Measurements from ENCODE around the gene TSHZ1.

The TSHZ1 gene

GRCh38 chr18:75204732-75205513, 5.7 kb upstream of the TSHZ1 start:
- CTCF ChIA-PET, result no interaction called here
- POLR2A ChIA-PET, result no interaction called here
- TF ChIP-seq ARNT (IDR thresholded peaks at IDR 0.05) (no peak), NFRKB (IDR thresholded peaks at IDR 0.05) (no peak), L3MBTL2 (conservative IDR thresholded peaks at IDR 0.05) (no peak), BHLHE40 (IDR thresholded peaks at IDR 0.05; ENCODE audit: borderline replicate concordance) (no peak), ELF4 (IDR thresholded peaks at IDR 0.05) (no peak), SP1 (IDR thresholded peaks at IDR 0.05) (no peak), HDGF (IDR thresholded peaks at IDR 0.05; ENCODE audit: borderline replicate concordance) (no peak), LEF1 (IDR thresholded peaks at IDR 0.05; ENCODE audit: borderline replicate concordance) (no peak), SUZ12 (IDR thresholded peaks at IDR 0.05) (no peak), TARDBP (IDR thresholded peaks at IDR 0.05) (no peak), ZNF384 (IDR thresholded peaks at IDR 0.05) (no peak), FOXK2 (IDR thresholded peaks at IDR 0.05) (no peak), CTBP1 (IDR thresholded peaks at IDR 0.05; ENCODE audit: borderline replicate concordance) (no peak), FOXA1 (IDR thresholded peaks at IDR 0.05) (no peak), FOXM1 (IDR thresholded peaks at IDR 0.05; ENCODE audit: borderline replicate concordance) (no peak)
- TF ChIP-seq, protein P1, sequence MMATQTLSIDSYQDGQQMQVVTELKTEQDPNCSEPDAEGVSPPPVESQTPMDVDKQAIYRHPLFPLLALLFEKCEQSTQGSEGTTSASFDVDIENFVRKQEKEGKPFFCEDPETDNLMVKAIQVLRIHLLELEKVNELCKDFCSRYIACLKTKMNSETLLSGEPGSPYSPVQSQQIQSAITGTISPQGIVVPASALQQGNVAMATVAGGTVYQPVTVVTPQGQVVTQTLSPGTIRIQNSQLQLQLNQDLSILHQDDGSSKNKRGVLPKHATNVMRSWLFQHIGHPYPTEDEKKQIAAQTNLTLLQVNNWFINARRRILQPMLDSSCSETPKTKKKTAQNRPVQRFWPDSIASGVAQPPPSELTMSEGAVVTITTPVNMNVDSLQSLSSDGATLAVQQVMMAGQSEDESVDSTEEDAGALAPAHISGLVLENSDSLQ (IDR thresholded peaks at IDR 0.05), result no peak
- DNase-seq (ENCODE audit: extremely low spot score), result no peak

DNA sequence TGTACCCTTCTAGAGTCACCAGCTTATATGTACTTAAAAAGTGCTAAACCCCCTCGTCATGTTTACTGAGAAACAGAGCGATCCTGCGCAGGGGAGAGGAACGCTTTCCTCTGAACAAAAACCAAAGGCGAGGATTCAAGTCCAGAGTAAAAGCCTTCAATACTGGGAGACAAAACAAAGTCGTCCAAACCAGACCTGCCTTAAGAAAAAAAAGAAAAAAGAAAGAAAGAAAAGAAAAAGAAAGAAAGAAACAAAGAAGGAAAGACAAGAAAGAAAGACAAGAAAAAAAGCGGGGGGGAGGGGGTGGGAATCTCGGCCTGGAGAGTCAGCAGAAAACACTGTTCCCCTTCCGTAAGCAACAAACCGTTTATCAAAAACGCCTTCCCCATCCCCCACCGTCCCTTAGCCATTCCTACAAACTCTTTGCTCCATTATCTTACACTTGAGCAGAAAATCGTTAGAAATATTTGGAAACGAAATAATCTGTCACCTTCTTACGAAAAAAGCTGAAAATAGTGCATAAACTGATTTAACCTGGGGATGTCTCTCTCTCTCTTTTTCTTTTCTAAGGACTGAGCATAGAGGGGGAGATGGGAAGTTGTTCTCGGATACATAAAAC, 5.0 kb upstream of the TSHZ1 start:
- no peak for TF ChIP-seq SP1 (IDR thresholded peaks at IDR 0.05)
- TF ChIP-seq CTBP1 (IDR thresholded peaks at IDR 0.05; ENCODE audit: borderline replicate concordance), result no peak
- no peak for TF ChIP-seq TARDBP (IDR thresholded peaks at IDR 0.05)
- no peak for TF ChIP-seq LEF1 (IDR thresholded peaks at IDR 0.05; ENCODE audit: borderline replicate concordance)
- no peak for TF ChIP-seq HDGF (IDR thresholded peaks at IDR 0.05; ENCODE audit: borderline replicate concordance)
- no peak for TF ChIP-seq NFRKB (IDR thresholded peaks at IDR 0.05)
- TF ChIP-seq FOXK2 (IDR thresholded peaks at IDR 0.05), result no peak
- TF ChIP-seq ZNF384 (IDR thresholded peaks at IDR 0.05), result no peak
- TF ChIP-seq SUZ12 (IDR thresholded peaks at IDR 0.05), result no peak
- ChIA-PET CTCF (no interaction called here), POLR2A (no interaction called here)
- no peak for DNase-seq (ENCODE audit: extremely low spot score)

DNA sequence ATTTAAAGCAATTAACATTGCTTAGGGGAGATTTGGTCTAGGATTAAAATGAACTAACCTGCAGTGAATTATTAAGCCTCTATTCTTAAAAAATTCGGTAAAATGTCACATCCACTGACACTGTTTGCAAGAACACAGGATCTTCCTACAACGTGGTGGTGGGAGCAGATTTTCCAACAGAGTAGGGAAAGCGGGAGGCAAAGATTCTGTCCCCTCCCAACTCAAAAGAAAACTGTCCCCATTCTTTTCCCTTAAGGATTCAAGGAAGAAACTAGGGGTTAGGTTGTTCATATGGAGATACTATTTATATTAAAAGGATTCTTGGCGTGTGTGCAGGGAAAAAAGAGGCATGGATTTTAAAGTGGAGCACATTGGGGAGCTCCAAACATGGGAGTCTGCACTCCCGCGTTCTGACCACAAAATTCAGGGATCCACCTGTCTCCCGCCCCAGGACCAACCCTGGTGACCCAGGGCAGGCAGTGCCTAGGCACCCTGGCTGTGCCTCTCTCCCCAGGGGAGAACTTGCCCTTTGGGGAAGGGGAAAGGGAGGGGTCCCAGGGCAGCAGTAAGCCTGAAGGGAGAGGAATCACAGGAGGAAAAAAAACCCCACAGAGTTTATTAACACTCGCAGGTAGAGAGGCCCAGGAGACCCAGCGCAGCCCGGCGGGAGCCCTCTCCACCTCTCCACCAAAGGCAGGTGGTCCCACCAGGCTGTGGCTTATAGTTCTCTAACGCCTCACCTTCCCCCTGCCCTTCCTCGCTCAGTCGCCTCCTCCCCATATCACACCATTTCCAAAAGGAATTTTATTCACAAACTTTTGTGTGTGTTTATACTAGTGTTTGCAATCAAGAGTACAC, 3.9 kb upstream of the TSHZ1 start:
- POLR2A ChIA-PET, result interaction anchor here (1.0 kb wide), 1 partner anchor 15 kb away, joined by 3 read pairs; no protein-coding TSS in a partner anchor
- no peak for DNase-seq (ENCODE audit: extremely low spot score)
- CTCF ChIA-PET, result no interaction called here
- no peak for TF ChIP-seq LEF1 (IDR thresholded peaks at IDR 0.05; ENCODE audit: borderline replicate concordance)
- no peak for TF ChIP-seq ZNF384 (IDR thresholded peaks at IDR 0.05)
- no peak for TF ChIP-seq NFRKB (IDR thresholded peaks at IDR 0.05)
- no peak for TF ChIP-seq BHLHE40 (IDR thresholded peaks at IDR 0.05; ENCODE audit: borderline replicate concordance)
- no peak for TF ChIP-seq CTBP1 (IDR thresholded peaks at IDR 0.05; ENCODE audit: borderline replicate concordance)
- TF ChIP-seq TARDBP (IDR thresholded peaks at IDR 0.05), result no peak
- TF ChIP-seq ELF4 (IDR thresholded peaks at IDR 0.05), result no peak
- no peak for TF ChIP-seq SUZ12 (IDR thresholded peaks at IDR 0.05)
- no peak for TF ChIP-seq FOXA1 (IDR thresholded peaks at IDR 0.05)
- no peak for TF ChIP-seq ARNT (IDR thresholded peaks at IDR 0.05)
- no peak for TF ChIP-seq FOXM1 (IDR thresholded peaks at IDR 0.05; ENCODE audit: borderline replicate concordance)
- TF ChIP-seq SP1 (IDR thresholded peaks at IDR 0.05), result no peak
- TF ChIP-seq FOXK2 (IDR thresholded peaks at IDR 0.05), result no peak
- TF ChIP-seq, protein P1 (IDR thresholded peaks at IDR 0.05), result no peak
- no peak for TF ChIP-seq L3MBTL2 (conservative IDR thresholded peaks at IDR 0.05)

DNA sequence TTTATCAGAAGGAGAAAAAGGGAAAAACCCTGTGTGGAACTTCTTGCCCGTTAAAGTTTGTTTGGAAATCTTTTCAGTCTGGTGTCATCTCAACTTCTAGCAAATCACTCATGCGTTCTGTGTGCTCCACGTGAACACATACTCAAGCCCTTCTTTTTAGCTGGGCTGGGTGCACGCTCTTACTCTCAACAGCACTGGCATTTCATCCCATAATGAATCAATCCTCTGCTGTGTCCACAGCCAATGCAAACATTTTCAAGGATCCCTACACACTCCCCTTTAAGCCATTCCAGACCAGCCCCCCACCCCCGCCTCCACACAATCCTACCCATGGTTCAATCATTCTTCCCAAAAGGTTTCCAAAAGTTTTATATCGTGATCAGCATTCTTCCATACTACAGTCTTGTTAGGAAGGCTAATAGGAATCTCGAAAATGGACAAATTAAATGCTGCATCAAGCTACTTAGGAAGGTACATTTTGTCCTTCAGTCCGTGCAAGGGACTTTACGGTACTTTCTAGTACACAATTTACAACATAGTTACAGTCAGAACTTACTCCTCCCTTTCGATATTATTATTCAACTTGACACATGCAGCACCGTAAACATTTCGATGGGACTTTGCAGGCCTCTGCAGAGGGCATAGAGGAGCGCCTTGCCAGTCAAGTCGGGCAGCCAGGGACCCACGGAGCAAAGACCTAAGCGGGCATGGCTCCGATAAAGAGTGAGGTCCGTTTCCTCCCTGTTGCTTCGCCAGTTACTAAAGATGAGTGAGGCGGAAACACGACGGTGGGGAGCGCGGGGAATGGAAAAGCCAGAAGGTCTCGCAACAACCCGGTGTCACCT, 3.1 kb upstream of the TSHZ1 start:
- no peak for TF ChIP-seq CTBP1 (IDR thresholded peaks at IDR 0.05; ENCODE audit: borderline replicate concordance)
- TF ChIP-seq, protein P1 (IDR thresholded peaks at IDR 0.05), result peak; percentile 60
- DNase-seq (ENCODE audit: extremely low spot score), result no peak
- POLR2A ChIA-PET, result interaction anchor here (1.0 kb wide), 1 partner anchor 14 kb away, joined by 3 read pairs; no protein-coding TSS in a partner anchor
- CTCF ChIA-PET, result no interaction called here

Data from HEK293T (cell line).